NCI-H187 (cell line): ENCODE results near the gene KRTAP6-1.

ENCODE experiments used
- DNase-seq, 2 experiments: peaks; one replicate each; lab custom pipeline; 2025; lab: John Stamatoyannopoulos, UW

The KRTAP6-1 gene

GRCh38 chr21:30613836-30614235 is at the start of gene KRTAP6-1:
Gene KRTAP6-1 (minus strand): TSS chr21:30613930. CDS start chr21:30613904, 26 bp downstream.
- no peak for DNase-seq

DNA sequence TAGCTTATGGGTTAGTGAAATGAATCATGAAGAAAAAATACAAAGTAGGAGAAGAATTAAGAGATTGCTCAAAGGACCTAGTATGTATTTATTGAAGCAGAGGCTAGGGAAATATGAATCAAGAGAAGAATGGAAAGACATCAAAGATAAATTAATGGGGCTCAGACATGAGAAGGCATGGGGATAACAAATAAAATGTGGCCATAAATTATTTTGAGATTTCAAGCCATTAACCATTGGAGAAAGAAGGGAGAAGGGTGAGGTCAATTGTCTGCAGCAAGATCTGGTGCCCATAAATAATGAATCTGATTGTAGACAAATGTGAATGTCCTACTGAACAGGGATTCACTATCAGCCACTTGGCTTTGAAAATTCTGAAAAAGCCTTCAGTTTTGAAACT is 39.2 kb upstream of the KRTAP6-1 start:
- no peak for DNase-seq

DNA sequence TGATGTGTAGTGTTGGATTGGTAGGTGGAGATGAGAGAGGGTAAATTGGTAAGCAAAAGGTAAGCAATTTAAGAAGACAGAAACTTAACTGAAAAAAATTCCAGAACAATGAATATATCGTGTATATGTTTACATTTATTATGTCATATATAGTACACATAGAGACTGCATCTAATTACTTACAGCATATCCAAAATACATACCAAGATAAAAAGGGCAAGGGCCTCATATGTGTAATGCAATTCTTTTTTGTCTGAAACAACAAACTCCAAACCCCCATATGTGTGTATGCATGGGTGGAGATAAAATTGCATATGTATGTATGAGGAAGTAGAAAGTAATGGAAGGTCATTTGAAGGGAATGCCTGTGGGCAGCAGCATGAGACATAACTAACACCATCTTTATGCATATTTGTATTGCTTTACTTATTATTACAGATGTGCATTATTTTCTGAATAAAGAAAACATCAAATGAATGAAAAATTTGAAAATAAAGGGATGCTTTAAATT is 33.2 kb upstream of the KRTAP6-1 start:
- DNase-seq, result no peak

DNA sequence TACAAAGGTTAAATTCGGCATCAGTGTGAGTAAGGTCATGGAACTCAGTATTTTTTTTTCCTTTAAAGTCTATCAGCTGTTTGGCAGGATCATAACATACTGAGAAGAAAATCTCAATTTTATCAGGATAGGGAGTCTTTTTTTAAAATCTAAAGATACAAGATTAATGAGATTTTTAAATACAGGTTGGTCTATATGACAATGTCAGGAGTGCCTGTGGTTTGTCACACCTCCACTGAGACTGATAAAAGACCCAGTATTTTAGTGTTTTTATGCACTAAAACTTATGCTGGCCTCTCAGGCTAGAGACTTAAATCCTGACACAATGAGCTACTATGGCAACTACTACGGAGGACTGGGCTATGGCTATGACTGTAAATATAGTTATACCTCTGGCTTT is 28.8 kb upstream of the KRTAP6-1 start, which contains the start of gene KRTAP20-3:
Gene KRTAP20-3 (plus strand): TSS at position 301 of the 400 bp plus-strand sequence.
- no peak for DNase-seq

- DNase-seq, result no peak
These were observed 25.0 kb upstream of the KRTAP6-1 start for GRCh38 chr21:30638686-30639085.

DNA sequence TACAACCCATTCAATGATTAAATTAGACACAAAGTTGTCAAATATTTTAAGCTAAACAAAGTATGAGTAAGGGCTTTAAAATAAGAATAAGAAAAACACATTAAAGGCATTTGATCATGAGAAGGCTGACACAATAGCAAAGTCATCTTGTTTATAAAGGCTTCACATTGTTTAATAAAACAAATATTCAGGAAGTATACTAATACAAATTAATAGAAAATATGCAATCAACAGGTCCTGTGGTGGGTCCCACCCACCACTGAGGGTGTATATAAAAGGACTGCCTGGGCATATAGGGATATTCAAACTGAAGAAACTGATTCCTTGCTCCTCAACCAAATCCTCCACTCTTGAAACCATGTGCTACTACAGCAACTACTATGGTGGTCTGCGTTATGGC is 21.2 kb upstream of the KRTAP6-1 start, which contains the start of gene KRTAP20-2:
Gene KRTAP20-2 (plus strand): TSS at position 301 of the 400 bp plus-strand sequence. CDS start 58 bp downstream, at position 359.
- no peak for DNase-seq

DNA sequence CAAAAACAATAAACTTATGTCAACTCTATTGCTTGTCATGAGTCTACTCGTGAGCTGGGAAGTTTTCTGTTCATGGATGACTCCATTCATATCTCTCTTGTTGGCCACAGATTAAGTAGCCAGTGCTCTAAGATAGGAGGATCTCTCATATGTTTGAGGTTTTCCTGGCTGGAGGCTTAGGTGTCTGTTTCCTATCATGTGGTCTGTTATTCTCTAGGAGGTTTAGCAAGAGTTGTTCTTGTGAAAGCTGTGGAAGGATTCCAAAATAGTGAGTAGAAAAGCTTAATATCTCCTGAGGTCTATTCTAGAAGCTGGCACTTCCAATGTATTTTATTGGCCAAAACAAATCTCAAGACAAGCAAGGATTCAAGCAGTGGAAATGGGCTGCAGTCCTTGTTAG is 15.5 kb upstream of the KRTAP6-1 start:
- DNase-seq, result no peak

GRCh38 chr21:30628109-30628508 is 14.4 kb upstream of the KRTAP6-1 start:
- no peak for DNase-seq

DNA sequence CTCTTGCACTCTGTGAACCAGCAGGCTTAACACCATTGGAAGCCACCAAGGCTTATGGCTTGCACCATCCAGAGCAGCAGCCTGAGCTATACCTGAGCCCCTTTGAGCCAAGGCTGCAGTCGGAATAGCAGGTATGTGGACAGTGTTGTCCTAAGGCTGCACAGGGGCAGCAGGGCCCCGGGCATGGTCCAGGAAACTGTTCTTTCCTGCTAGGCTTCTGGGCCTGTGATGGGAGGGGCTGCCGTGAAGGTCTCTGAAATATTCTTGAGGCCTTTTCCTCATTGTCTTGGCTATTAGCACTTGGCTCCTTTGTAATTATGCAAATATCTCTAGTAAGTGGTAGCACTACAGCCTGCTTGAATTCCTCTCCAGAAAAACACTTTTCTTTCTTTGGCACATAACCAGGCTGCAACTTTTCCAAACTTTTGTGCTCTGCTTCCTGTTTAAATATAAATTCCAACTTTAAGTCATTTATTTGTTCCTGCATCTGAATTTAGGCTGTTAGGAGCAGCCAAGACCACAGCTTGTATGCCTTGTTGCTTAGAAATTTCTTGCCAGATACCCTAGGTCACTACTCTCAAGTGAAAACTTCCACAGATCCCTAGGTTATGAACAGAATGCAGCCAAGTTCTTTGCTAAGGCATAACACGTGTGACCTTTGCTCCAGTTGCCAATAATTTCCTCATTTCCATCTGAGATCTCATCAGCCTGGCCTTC is 11.9 kb upstream of the KRTAP6-1 start:
- no peak for DNase-seq

DNA sequence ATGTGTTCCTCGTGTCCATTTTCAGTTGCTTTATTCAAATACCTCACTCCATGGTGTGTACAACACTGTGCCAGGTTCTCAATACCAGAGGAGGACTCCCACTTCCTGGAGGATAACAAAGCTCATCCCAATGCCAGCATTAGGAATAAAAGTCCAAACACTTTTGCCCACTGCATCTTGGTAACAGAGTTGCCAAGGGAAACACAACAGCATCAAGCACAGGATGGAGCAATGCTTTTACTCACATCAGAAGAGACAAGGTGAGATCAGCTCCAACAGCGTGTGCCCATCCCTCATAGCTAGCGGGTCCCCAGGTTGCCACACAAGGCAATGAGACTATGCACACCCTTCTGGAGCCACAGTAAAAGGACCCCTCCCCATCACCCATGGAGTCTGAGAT is 9.6 kb upstream of the KRTAP6-1 start:
- DNase-seq, result no peak

DNA sequence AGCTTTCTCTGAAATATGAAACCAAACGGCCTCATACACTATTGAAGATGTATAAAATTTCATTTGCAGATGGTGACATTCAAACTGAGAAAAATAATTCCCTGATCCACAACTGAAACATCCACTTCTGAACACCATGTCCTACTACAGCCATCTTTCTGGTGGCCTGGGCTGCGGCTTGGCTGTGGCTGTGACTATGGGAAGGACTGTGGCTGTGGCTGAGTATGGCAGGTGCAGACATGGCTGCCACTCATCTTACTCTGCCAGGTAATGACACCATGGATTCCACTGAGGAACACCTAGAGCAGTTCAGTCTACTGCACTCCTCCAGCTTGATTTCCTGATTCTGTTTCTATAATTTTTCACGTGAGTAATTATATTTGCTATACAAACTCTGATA is 6.8 kb upstream of the KRTAP6-1 start, which contains the start of gene KRTAP20-4:
Gene KRTAP20-4 (plus strand): TSS at position 106 of the 400 bp plus-strand sequence.
- no peak for DNase-seq

DNA sequence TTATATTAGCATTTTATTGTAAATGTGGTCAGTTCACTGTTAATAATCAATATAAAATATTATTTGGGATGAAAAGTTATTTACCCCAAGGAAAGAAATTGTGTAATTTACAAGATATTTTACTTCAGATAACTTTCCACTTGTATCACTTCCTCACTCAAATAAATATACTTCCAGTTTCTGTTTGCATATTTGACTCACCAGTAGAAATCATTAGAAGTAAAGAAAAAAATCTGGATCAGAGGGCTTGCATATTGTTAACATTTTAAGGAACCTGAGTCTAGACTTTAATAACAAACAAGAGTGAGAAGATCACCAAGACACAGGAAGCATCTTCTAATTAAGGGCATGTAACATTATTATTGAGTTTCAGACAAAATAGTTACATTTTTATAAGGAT is 6.3 kb upstream of the KRTAP6-1 start:
- no peak for DNase-seq

DNA sequence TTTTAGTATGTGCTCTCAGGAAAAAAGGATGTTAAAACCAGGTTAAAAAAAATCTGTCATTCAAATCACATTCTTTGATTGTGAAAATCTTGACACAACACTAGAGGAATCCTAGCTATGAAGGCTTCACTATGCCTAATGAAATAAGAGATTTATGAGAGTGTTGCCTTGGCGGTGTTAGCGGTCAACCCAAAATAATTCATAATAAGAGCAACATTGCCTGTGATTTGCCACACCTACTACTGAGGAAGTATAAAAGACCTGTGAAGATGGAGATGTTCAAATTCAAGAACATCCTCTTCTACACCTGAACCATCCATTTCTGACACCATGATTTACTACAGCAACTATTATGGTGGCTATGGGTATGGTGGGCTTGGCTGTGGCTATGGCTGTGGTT is 2.4 kb upstream of the KRTAP6-1 start, which contains the start of gene KRTAP20-1:
Gene KRTAP20-1 (plus strand): TSS at position 301 of the 400 bp plus-strand sequence. CDS start 30 bp downstream, at position 331.
- DNase-seq, result no peak

DNA sequence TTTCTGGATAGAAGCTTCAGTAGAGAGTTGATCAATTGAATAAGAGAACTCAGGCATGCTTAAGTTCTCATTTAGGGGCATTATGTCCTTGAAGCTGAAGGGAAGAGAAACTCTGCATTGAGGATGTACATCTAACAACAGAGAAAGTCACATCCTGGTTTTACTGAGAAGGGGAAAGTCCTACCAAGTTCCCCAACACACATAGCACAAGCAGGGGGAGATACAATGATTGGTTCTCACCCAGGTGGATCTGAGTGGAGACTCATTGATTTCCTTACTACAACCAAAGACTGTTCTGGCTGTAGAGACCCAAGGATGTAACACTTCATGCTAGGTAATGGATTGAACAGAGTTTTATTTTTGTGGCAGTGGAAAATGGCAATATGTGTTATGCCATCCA is 1.5 kb upstream of the KRTAP6-1 start:
- DNase-seq, result no peak

DNA sequence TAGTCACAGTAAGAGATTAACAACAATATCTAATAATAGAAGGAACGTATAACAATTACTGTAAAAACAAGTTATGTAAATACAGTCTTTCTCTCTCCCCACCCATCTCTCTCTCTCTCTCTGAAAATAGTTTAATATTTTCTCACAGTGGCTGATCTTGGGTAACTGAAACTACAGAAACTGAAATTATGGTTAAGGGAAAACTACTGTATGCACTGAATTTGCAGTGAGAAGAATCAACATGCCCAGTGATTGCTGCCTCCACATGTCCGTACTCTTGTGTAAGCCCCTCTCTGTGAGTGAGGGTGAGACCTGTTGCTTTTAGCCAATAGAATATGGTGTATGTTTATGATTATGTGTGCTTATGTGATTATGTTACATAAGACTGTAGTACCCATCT is 1.6 kb downstream of the KRTAP6-1 start:
- DNase-seq, result no peak

GRCh38 chr21:30605968-30606367 is 7.8 kb downstream of the KRTAP6-1 start:
- DNase-seq, result no peak

DNA sequence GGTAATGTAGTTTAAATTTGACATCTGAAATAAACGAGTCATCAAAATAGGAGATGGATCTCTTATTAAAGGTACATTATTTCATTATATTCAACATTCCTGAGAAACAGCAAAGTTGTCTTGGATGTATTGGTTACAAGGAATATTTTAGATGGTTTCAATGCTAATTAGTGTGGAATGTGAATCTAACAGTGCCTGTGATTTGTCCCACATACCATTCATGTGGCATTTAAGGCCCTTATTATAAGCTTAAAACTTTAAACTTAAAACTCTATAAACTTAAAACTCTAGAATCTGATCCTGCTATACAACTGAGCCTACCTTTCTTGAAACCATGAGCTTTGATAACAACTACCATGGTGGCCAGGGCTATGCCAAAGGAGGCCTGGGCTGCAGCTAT is 12.9 kb downstream of the KRTAP6-1 start, which contains the start of gene KRTAP22-1:
Gene KRTAP22-1 (plus strand): TSS at position 301 of the 400 bp plus-strand sequence.
- DNase-seq, result no peak

DNA sequence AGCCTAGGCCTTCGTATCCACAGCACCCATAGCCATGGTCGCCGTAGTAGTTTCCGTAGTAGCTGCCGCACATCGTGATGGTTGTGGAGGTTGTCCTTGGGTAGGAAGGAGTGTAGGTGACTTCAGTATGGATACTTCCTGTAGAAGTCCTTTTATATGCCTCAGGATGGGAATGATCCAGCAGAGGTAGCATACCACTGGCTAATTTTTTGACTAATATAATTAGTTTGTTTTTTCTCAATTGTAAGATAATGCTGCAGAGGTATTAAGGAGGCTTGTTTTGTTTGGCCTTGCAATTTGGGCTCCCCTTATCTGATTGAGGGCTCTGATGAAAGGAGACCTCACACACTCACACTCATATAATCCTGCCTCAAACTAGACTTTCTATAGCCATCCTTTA is 14.9 kb downstream of the KRTAP6-1 start, which contains the start of gene KRTAP6-2:
Gene KRTAP6-2 (minus strand): TSS at position 101 of the 400 bp plus-strand sequence. CDS start 28 bp downstream, at position 73.
- DNase-seq, result no peak

- no peak for DNase-seq
These were observed 21.6 kb downstream of the KRTAP6-1 start, which contains the start of gene KRTAP6-3 for GRCh38 chr21:30592140-30592539. Gene KRTAP6-3 (plus strand): TSS chr21:30592440. CDS start chr21:30592446, 6 bp downstream.

DNA sequence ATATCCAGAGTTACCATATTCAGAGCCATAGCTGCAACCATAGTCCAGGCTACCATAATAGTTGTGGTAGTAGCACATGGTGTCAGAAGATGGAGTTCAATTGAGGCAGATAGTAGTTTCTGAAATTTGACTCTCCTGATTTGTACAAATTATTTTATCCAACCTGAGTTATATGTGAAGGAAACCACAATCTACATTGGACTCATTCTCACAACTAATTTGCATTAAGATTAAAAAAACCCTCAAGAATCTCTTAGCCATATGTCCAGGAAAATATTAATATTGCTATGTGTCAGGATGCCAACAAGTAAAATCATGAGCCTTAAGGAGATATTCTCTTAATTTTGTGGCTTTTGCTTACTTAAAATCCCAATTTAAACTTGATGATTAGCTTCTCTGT is 23.4 kb downstream of the KRTAP6-1 start, which contains the start of gene KRTAP22-2:
Gene KRTAP22-2 (minus strand): TSS at position 101 of the 400 bp plus-strand sequence.
- no peak for DNase-seq

GRCh38 chr21:30582870-30583269 is 30.9 kb downstream of the KRTAP6-1 start:
- no peak for DNase-seq

DNA sequence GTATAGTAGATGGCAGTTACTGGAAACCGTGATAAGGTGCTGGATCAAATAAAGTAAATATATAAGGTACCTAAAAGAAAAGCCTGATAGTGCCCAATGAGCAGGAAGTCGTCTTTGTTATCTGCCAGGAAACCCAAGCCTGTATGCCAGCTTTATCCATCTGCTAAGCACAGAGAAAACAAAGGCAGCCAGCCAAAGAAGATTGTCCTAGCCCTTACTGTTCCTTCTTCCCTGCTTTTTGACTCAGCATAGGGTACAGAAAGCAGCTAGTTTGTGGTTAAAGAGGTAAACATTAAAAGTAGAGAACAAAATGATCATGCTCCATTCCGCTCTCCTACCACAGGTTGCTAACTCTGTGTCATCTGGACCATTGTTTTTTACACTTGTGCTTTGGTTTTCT is 33.6 kb downstream of the KRTAP6-1 start:
- DNase-seq, result no peak

GRCh38 chr21:30579346-30579745 is 34.4 kb downstream of the KRTAP6-1 start:
- DNase-seq, result no peak
